HG02938 (cell line): ENCODE measurements around the gene TMEM59L.
A peak's percentile ranks its signal among the peaks of the same experiment; 100 is the strongest.

Experiments used
- ATAC-seq: cut with Tn5 transposase; IDR thresholded peaks from one replicate; pipeline ENCODE4 v1.9.1; 2021; ENCODE audit warnings: mild to moderate bottlenecking, moderate library complexity; ENCODE audit not compliant: unreplicated experiment

TMEM59L gene

DNA sequence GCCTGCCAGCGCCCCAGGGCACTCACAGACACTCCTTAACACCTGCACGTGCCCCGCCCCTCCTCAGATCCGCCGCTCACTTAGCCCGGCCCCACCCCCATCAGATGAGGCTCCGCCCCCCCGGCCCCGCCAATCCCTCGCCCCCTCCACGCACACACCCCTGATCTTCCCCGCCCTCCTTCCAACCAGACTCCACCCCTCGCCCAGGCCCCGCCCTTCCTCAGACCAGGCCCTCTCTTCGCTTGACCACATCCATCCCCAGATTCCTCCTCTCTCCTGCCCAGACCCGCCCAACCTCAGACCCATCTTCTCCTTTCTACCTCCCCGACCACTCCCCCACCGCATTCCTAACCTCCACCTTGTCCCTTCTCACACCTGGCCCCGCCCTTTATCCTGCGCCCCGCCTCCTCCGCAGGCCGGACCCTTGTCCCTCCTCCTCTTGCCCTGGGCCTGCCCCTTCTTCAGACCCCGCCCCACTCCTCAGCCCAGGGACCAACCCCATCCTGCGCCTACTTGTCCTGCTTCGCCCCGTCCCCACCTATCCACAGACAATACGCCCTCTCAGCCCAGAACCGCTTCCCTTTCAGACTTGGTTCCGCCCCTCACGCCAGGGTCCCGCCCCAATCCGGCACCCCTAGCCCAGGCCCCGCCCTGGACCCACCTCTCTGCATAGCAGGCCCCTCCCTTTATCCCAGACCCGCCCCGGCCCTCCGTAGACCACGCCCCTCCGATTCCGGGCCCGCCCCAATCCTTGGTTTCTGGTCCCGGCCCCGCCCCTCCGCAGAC is 23.7 kb downstream of the TMEM59L start:
- peak; percentile 83 for ATAC-seq

DNA sequence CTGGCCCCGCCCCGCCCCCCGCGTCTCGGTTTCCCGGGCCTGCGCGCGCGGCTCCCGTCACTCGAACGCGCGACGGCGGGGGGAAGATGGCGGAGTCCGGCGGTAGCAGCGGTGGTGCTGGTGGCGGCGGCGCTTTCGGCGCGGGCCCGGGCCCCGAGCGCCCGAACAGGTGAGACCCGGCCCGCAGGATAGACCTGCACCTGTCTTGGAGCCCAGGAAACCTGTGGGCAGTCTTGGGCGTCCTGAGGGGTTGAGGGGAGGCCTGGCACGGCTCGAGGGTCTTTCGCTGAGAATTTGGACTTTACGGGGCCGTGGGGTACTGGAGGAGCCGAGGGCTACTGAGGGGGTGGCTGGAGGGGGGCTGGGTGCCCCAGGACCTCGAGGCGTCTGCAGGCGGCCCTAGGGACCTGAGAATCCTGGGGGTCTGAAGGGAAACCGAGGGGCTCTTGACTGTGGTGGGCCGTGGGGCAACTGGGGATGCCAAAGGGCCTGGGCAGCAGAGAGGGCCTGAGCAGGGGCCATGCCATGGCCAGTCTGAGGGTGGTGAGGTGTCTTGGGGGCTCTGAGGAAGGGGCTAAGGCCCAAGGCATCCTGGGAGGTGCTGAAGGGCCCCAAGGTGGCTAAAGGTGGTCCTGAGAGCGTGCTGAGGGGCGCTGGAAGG is 24.4 kb downstream of the TMEM59L start, which contains the start of gene KLHL26:
Gene KLHL26 (plus strand): TSS at position 60 of the 661 bp plus-strand sequence. CDS start 27 bp downstream, at position 87.
- ATAC-seq: no peak

- no peak for ATAC-seq
Measured at GRCh38 chr19:18637673-18638630, 25.3 kb downstream of the TMEM59L start.

DNA sequence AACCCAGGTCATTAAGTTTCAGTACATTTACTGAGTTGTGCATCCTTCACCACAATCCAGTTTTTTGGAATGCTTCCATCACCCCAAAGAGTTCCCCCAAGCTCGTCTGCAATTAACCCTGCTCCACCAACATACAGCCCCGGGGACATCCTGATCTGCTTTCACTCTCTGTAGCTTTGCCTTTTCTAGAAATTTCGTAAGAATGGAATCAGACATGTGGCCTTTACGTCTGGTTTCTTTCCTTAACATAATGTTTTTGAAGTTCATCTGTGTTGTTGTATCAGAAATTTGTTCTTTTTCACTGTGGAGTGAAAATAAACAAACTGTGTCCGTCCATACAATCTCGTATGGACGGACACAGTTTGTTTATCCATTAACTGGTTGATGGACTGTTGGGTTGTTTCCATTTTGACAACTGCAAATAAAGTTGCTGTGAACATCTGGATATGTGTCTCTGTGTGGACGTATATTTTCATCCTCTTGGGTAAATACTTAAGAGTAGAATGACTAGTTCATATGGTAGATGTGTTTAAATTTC is 27.1 kb downstream of the TMEM59L start:
- ATAC-seq: no peak

DNA sequence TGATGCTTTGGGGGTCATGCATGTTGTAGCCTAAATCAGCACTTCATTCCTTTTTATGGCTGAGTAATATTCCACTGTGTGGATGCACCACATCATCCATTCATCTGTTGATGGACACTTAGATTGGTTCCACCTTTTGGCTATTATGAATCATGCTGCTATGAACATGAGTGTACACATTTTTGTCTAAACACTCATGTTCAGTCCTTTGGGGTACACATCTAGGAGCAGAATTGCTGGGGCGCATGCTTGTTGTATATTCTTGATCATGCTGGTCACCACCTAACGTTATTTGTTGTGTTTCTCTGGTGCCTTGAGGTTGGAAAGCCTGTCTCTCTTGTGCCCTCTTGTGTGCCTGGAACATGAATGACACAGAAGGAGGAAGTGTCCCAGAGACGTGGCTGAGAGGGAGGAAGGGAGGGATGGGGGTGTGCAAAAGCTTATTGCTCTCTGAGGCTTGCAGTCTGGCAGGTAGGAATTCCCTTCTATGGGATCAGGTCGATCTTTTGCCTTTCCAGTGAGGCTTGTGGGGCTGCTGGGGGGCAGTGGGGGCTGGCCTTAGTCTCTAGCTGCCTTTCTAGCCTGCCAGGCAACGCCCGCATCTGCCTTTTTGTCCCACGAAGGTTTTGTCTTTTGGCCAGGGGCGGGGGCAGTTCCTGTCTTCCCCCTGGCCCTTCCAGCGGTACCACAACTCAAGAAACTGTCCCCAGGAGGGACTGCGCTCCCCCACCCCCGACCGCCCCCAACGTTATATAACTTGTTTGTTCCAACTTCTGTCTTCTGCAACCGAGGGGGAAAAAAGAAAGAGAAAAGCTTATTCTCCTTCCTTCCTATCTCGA is 31.7 kb downstream of the TMEM59L start:
- no peak for ATAC-seq

DNA sequence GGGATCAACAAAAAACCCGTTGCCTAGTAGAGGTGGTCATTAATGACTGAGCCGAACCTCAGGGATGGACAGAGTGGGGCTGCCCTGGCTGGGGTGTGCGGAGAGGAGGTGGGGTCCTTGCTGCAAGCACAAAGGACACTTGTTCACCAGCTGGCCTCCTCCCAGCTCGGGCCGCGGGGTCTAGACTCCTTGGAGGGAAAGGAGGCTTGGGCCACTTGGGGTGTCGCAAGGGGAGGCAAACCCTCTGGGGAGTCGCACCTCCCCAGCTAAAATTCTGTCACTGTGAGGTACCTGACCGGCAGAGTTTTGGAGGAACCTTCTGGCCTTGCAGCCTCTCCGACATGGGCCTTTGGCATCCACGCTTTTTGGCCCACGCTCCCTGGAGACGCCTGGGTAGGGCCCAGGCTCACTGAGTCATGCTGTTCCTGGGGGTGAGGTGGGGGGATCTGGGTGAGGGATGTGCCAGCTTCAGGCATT is 32.4 kb downstream of the TMEM59L start:
- ATAC-seq: no peak

- no peak for ATAC-seq
Measured at GRCh38 chr19:18646535-18647370, 34.1 kb downstream of the TMEM59L start.

- ATAC-seq: no peak
Measured at GRCh38 chr19:18647371-18647767, 34.7 kb downstream of the TMEM59L start.

DNA sequence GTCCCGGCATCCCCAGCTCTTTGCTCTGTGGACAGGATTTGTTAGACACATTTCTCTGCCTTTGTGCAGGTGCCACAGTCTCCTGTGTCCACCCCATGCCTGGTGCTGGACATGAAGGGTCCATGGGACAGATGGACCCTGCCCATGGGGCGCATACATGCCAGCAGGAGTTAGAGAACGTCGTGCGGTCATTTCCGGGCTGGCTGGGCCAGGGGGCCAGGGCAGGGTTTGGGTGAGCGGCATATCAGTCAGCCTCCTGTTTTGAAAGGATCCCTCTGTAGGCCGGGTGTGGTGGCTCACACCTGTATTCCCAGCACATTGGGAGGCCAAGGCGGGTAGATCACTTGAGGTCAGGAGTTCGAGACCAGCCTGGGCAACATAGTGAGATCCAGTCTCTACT is 35.1 kb downstream of the TMEM59L start:
- no peak for ATAC-seq

- no peak for ATAC-seq
Measured at GRCh38 chr19:18648973-18649315, 36.3 kb downstream of the TMEM59L start.

DNA sequence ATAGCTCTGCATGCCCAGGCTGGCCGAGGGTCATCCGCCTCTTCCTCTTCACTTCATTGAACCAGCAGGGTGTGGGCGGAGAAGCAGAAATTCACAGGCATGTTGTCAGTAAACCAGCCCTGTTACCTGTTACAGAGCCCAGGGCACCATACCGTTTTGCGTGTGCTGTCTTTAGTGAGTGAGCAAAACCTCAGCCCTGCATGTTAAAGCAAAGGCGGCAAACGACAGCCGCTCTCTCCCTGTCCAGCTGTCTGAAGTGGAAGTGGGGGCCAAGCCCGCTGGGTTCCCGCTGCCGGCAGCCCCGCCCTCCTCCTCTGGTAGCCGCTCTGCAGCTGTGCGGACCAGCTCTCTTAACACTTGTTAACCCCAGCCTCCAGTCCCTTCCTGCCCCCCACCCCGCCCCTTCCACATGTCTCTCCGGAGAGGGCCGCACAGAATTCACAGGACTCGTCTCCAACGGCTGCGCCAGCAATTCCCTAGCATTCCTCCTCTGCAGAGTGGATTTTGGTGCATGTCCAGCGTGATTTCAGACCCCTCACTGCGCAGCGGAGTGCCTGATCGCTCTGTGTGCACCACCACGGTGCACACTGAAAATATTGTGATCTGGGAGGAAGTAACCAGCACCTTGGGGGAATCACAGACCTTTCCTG is 36.8 kb downstream of the TMEM59L start:
- no peak for ATAC-seq

GRCh38 chr19:18650021-18650390 is 37.3 kb downstream of the TMEM59L start:
- no peak for ATAC-seq

DNA sequence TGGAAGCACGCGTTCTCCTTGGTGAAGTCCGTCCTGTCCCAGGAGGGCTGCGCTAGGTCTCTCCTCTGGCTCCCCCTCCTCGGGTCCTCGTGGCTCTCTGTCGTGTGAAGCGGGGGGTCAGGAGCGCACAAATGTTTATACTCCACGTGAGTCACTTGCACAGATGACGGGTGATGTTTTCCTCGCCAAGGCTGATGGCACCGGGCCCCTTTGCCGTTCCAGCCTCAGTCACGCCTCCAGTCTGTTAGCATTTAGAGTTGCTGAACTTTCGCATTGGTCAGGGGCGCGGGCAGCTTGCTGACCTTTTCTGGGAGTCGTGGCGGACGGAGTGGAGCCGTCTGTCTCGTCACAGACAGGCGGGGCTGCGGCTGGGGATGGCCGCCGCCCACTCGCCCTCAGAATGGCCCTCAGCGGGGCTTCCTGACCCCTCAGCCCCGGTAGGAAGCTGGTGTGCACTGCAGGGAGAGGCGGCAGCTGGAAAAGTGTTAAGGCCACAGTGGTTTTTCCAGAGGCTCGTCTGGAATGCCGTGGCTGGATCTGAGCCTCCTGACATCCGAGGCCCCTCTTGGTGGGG is 37.9 kb downstream of the TMEM59L start:
- no peak for ATAC-seq

GRCh38 chr19:18651300-18651699 is 38.6 kb downstream of the TMEM59L start:
- no peak for ATAC-seq

- no peak for ATAC-seq
Measured at GRCh38 chr19:18651733-18652132, 39.1 kb downstream of the TMEM59L start.

GRCh38 chr19:18653853-18654252 is 41.2 kb downstream of the TMEM59L start:
- no peak for ATAC-seq

GRCh38 chr19:18654469-18654868 is 41.8 kb downstream of the TMEM59L start:
- ATAC-seq: no peak

GRCh38 chr19:18655173-18655844 is 42.6 kb downstream of the TMEM59L start:
- no peak for ATAC-seq
